COLO668 (cell line): ENCODE results near the gene RUNX1.

Source experiments
- DNase-seq: peaks from one replicate; lab custom pipeline; 2025; ENCODE audit not compliant: unreplicated experiment; lab: John Stamatoyannopoulos, UW

RUNX1 gene

DNA sequence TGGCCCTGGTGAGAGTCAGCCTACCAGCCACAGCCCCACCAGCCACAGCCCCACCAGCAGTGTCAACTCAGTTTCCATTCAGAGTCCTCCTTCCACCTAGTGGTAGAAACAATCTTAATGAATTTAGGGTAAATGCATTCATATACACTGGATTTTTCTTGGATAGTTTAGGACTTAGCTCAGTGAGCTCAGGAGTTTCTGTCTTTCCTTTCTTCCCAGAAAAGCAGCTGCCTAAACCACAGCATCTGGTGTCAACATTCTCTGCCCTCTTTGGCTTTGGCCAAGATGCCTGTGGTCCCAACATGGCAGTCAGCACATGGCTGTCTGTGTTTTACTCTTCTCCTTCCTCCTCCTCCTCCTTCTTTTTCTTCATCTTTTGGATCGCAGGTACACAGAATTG is 286.3 kb downstream of the RUNX1 start:
- DNase-seq = no peak

- no peak for DNase-seq
Observed at GRCh38 chr21:34761758-34762330, 287.3 kb downstream of the RUNX1 start.

- DNase-seq = no peak
Observed at GRCh38 chr21:34754690-34755647, 294.1 kb downstream of the RUNX1 start.

DNA sequence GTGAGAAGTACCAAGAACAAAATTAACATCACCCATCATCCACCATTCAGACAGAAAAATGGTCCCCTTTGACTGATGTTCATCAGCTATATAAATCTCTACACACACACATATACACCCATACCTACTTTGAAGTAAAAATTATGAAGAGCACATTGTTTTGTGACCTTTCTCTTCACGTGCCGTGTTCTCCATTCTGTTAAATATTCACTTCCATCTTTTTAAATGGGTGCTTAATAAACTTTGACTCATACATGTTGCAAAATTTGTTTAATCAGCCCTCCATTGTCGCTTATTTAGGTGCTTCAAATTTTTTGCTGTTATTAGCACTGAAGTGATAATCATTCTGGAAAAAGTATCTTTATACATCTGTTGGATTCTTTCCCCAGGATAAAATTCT is 300.2 kb downstream of the RUNX1 start:
- DNase-seq = no peak

- DNase-seq = peak; percentile 72
Observed at GRCh38 chr21:34745557-34746255, 303.4 kb downstream of the RUNX1 start.

GRCh38 chr21:34744801-34745200 is 304.3 kb downstream of the RUNX1 start:
- no peak for DNase-seq

GRCh38 chr21:34743831-34744230 is 305.3 kb downstream of the RUNX1 start:
- no peak for DNase-seq

DNA sequence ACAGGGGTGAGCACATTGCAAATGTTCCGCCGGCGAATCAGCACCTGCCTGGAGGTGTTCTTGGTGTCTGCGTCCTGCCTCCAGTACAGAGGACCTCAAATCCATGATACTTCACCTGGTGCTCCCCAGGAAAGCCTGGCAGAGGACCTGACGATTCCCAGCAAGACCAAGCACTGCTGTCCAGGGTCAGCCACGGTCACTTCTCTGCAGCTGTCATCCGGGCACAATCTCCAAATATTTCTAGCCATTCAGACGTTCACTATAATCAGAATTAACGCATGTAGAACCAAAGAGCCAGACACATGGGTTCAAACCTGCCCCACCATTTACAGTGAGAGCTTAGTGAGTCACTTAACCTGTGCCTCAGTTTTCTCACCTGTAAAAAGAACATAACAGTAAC is 305.8 kb downstream of the RUNX1 start:
- no peak for DNase-seq

DNA sequence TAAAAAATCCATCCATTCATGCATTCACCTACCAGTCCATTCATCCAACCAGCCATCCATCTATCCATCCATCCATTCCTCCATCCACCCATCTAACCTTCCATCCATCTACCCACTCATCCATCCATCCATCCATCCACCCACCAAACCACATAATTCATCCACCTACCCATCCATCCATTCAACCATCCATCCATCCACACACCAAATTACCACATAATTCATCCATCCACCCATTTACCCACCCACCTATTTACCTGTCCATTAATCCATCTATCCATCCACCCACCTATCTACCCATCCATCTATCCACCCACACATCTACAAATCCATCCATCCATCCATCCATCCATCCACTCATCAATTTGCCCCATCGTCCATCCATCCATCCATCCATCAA is 308.9 kb downstream of the RUNX1 start:
- DNase-seq = no peak
